Measurements from ENCODE around the gene GTF2E1.
"Not testable (repeated sequence)": the region's sequence is repeated elsewhere in the genome, so short reads cannot be mapped to it uniquely, and the experiment has no call there.

Gene GTF2E1

DNA sequence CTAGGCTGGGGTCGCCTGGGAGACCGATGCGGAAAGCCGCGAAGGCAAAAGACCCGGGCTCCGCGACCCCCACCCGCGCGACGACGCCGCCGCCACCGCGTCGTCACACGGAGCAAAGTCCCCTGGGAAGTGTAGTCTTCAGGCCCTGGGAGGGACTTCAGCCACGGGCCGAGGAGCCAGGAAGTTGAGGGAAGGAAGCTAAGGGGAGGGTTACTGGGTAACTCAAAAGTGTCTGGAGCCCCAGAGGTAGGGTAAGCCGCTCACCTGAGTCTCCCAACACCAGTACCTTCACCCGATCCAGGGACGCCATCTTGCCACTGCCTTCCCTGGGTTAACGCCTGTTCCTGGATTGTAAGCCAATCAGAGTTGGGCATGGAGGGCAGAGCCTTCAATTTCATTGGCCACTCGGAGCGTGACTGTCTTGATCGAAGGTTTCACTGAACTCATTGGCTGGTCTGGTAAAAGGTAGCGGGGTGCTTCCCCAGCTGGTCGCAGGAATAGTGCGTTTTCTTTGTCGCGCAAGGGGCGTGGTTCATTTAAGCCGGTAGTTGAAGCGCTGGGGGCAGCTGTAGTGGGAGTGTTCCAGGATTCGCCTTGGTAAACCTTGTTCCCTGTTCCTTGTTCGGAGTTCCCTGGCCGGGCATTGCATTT lies at the start of gene GTF2E1, which contains the start of gene RABL3:
Gene GTF2E1, plus strand, starts transcription at position 547 of the 651 bp plus-strand sequence. CDS start 7,809 bp downstream, outside the sequence.
Gene RABL3, minus strand, starts transcription at position 319 of the 651 bp plus-strand sequence. Its CDS starts 9 bp downstream, at position 310.
- DNase-seq (ENCODE audit: low spot score) = peak; percentile 97

DNA sequence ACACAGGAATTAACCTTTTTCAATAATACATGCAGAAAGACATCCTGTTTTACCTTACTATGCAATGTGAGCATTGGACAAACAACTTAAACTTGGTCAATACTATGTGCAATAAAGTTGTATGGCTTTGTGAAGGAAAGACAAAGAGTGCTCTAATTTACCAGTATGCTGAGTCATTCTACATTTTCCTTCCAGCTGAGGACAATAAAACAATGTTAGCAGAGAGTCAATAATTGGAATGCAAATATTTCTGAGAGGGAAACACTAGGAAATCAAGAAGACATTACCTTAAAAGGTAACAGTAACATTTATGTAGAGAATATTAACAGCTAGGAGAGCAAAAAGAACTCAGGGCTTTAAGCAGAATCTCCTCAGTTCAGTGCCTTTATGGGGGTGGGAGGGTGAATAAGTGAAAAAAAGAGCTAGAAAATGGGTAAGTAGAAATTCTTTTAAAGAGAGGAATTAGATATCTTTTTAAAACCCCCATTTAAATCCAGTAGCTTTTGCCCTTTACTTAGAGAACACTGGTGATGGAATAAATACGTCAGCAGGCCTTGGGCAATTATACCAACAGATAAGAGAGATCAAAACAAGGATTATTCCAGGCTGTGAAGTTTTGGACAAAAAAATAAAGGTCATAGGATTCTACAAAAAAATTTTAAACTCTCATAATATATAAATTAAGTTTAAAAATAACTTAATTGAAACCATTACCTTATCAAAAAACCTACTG lies 48.9 kb upstream of the GTF2E1 start:
- no peak for DNase-seq (ENCODE audit: low spot score)

DNA sequence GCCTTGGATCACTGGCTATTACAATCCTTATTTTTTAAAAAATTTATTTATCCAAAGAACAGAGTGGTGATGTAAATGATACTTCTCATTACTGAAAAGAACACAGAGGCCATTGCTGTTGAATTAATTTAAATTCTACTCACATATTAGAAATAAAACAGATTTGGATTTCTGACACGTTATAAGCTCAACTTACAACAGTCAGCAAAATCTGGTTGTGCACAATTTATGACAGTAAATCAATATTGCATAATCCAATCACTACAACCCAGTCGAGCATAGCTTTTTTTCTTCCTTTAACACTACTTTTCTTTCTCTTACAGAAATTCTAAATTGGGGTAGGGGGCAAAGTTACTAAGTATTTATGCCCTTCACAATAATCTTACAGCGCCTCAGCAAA lies 43.2 kb upstream of the GTF2E1 start:
- no peak for DNase-seq (ENCODE audit: low spot score)

DNA sequence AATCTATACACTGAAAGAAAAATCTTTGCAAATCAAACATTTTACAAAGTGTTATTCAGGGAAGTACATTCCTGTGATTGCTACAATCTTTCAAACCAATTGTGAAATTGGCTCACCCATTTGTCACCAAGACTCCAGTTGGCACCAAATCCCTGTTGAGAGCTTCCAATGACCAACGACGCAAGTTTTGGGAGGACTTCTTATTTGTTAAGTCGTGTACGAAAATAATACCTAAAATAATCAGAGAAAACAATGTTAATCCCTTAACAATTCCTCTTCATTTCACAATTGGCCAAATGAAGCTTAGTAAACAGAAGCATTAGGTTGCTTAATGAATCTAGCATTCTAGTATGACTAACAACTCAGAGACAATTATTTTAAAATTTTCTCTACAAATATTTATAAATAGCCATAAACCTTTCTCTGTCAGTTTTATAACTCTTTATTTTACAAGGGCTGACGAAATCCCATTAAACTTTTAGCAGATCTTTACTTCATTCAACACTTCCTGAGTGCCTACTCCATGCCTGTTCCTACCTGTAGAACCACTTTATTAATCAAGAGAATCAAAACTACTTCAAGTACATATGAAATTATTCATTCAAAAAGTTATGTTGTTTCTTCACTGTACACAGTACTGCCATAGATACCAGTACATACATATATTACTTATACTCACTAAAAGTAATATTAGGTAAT lies 36.5 kb upstream of the GTF2E1 start:
- no peak for DNase-seq (ENCODE audit: low spot score)

DNA sequence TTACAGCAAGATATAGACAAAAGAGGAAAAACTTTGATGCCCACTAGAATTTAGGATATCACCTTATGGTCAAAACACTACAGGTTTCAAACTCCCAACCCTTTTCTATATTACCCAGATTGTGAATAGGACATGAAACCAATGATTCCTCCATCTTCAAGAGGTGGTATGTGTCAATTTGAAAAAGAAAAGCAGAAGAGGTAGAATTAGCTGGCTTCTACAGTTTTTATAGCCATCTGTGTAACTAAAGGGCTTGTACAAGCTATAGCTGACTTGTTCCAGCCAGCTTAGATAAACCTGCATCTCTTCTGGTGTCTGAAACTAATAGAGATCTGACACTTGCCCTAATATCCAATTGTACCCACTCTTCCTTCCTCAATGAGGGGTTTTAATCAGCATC lies 35.6 kb upstream of the GTF2E1 start:
- no peak for DNase-seq (ENCODE audit: low spot score)

DNA sequence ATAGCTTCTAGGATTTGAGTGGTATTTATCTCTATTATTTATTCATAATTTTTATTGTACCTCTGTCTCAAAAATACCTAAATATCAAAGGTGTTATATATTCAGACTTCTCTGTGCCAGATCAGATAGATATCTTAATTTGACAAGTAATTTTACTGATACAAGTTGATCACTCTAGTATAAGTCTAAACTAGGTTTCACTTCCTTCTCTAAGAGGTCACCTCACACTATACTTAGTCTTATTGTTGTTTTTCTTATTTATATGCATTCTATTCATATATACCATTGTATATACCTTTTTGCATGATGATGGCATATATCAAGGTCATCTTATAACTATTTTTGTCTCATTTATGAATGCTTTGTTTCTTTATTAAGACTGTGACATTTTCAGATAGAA lies 34.1 kb upstream of the GTF2E1 start:
- DNase-seq (ENCODE audit: low spot score) = no peak

DNA sequence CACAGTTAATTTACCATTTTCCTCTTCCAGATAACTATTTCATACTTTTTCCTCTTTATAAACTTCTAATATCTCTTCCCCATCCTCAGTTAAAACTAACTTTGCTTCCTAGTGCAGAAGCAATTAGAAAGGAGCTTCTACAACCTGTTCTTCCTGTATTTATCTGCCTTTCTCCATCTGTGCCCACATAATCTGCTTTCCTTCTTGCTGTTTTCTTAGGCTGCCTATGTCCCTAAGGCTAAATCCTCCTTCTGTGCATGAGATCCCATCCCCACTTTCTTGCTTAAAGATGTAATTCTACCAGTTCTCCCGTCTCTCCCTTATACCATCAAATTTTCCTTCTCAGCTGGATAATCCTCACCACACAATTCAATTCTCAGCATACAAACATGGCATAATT lies 32.2 kb upstream of the GTF2E1 start:
- DNase-seq (ENCODE audit: low spot score) = no peak

DNA sequence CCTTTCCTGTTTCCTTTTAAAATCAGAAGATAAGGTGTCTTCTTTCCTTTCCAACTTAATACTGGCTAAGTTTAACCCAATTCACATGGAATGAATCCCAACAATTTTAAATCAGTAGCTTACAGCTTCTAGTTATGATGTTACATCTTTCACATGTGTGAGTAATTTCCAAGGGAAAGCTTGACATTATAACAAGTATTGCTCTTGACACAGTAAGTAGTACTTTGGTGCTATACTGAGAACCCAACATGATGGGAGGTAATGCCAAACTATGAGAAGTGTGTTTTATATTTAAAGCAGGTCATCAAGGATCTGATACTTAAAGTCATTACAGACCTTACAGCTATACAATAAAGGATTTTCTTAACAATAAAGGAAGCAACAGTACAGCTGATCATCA lies 29.3 kb upstream of the GTF2E1 start:
- no peak for DNase-seq (ENCODE audit: low spot score)

DNA sequence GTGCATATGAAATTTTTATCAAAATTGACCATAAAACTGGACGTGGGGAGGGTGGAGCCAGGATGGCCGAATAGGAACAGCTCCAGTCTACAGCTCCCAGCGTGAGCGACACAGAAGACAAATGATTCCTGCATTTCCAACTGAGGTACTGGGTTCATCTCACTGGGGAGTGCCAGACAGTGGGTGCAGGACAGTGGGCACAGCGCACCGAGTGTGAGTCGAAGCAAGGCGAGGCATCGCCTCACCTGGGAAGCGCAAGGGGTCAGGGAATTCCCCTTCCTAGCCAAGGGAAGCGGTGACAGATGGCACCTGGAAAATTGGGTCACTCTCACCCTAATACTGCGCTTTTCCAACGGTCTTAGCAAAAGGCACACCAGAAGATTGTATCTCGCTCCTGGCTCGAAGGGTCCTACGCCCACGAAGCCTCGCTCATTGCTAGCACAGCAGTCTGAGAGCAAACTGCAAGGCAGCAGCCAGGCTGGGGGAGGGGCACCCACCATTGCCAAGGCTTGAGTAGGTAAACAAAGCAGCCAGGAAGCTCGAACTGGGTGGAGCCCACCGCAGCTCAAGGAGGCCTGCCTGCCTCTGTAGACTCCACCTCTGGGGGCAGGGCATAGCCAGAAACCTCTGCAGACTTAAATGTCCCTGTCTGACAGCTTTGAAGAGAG lies 23.2 kb upstream of the GTF2E1 start:
- DNase-seq (ENCODE audit: low spot score) = not testable (repeated sequence)

DNA sequence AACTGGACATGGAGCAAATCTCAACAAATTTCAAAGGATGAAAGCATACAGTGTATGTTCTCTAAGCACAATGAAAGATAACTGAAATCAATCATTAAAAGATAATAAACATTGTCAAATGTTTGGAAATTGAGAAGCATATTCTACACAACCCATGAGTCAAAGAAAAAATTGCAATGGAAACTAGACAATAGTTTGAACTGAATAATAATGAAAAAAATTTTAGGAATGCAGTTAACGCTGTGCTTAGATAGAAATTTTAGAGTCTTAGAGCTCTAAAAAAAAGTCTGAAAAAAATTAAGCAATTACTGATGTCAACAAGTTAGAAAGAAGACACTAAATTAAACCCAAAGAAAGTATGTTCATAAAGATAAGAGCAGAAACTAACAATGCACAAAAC lies 15.8 kb upstream of the GTF2E1 start:
- no peak for DNase-seq (ENCODE audit: low spot score)

DNA sequence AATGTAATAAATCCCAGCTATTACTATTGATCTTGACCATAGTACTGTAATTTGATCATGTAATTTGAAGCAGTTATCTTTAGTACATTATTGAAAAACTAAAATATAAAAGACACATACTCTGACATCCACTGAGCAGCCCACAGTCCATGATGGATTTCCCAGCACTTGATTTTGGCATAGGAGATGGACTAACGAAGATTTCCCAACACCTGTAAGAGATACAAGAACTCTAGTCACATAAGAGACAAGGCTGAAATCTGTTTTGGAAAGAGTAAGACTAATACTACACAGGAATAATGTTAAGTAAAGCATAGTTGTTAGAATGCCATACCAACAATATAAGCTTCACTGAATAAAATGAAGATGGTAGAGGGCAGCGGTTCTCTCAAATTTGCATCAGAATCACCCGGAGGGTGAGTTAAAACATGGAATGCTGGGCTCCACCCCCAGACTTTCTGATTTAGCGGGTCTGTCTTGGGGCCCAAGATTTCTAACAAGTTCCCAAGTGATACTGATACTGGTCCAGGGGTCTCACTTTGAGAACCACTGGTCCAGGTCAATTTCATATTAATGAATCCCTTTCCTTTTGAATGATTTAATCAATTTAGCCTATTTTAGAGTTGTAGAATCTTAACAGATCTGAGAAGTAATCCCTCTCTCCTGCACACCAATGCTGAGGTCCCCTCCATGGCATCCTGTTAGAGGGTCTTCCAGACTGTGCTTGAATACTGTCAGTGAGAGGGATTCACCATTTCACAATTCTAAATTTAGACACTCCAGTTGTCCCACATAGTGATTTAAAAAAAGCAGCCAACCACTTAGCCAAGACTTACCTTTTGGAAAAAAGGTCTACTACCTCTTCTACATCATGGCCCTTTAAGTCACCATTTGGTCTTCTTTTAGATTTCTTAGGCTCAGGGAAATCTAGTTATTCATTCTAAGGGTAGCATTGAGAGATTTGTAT lies 11.7 kb upstream of the GTF2E1 start:
- no peak for DNase-seq (ENCODE audit: low spot score)

DNA sequence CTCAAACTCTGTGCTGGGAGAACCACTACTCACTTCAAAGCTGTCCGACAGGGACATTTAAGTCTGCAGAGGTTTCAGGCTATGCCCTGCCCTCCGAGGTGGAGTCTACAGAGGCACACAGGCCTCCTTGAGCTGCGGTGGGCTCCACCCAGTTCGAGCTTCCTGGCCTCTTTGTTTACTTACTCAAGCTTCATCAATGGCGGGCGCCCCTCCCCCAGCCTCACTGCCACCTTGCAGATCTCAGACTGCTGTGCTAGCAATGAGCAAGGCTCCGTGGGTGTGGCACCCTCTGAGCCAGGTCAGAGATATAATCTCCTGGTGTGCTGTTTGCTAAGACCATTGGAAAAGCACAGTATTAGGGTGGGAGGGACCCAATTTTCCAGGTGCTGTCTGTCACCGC lies 4.5 kb upstream of the GTF2E1 start:
- DNase-seq (ENCODE audit: low spot score) = not testable (repeated sequence)

DNA sequence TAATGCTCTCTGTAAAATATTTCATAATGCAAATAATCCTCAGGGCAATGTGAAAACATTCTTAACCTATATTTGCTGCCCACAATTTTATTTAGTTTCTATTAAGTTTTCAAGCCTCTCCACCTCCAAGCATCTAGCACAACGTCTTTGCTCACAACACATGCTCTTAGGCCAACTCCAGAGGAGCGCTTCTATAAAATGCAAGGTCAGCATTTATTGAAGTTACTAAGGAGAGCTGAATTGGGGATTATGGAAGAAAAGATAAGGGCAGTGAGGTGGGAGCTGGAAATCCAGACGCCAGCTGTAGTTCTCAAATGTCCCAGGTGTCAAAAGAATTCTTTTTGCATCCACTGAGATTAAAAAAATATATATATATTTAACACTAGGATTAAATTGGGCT lies 1.2 kb upstream of the GTF2E1 start:
- no peak for DNase-seq (ENCODE audit: low spot score)

DNA sequence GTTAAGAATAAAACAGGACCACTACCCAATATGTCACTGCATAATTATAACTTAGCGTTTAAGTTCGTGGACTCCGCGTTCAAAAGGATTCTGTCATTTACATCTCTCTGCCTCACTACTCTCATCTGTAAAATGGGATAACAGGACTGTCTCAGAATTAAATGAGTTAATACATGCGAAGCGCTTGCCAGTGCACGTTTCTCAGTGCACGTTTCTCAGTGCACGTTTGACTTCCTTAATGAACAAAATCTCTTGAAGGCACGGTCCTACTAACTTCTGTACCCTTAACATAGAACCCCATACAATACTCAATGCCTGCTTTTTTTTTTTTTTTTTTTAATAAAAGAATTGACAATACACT lies 727 bp upstream of the GTF2E1 start:
- no peak for DNase-seq (ENCODE audit: low spot score)

DNA sequence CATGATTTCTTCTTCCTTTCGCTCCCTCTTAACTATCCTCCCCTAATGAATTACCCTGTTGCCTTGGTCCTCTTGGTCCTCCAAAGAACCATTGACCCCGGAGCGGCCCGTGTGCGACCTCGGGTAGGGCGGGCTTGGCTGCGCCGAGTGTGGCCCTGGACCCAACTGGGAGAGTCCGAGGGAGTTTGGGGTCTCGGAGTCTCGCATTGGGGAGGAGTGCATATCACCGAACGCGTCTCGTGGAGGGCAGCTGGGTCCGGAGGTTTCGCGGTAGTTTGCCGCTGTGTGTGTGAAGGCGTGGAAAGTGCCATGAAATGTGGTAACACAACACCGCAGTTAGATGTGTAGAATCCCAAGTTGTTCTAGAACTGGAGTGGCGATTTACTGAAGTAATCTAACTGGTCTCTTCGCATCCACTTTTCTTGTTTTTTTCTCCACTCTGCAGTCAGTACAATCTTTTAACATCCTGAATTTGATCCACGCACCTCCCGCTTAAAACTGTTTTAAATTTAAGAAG lies 363 bp downstream of the GTF2E1 start:
- no peak for DNase-seq (ENCODE audit: low spot score)

DNA sequence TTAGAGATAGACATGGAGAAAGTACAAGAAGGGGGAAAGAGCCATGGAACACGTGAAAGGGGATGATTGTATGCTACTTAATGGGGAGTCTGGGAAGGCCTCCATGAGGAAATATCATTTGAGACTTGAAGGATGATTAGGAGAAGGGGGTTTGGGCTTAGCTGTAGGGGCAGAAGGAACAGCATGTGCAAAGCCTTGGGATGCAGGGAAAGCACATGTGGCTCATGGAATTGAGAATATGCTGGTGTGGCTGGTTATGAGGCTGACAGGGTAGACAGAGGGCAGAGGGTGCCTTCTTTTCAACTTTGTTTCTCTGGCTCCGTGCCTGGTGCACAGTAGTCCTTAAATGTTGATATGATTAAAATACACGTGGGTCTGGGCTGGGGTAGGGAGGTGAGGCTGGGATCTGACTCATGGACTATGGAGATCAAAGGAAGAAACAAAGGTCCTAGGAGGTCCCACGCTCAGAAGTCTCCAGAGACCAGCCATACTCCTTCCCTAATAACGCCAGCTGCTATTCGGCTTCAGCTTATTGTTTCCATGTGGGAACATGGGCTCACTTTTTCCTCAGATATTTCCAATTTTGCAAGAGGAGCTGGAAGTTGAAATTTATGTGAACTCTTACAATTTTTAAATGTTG lies 1.1 kb downstream of the GTF2E1 start:
- no peak for DNase-seq (ENCODE audit: low spot score)

DNA sequence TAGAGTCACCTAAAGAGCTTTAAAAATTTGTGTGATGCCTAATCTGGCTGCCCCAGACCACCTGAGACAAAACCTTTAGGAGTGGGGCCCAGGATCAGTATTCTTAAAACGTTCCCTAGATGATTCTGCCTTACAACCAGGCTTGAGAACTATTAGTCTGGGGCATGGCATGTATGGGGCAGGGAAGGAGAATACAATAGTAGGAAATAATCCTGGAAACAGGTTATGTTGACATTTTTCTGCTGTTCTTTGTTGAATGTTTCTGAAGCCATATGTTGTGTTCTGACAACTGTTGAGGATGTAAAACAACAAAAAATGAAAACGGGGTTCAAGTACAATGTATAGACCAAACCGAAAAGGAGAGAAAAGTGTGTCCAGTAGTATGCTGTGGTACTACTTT lies 2.9 kb downstream of the GTF2E1 start:
- DNase-seq (ENCODE audit: low spot score) = no peak

DNA sequence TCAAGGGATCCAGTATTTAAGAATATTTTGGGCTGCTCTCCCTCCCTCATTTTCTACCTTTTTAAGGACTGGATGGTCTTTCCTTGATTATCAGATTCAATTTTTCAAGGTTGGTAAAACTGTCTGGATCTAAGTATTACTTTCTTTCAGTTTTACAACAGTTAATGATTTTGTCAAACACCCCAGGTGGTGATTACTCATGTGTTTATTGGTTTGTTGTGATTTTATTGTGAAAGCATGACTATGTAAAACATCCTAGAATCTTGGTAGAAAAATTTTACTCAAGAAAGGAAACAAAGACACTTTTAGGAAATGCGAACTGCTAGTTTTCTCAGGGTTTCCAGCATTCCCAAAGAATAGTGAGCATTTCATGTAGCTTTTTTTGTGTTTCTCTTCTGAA lies 7.3 kb downstream of the GTF2E1 start:
- no peak for DNase-seq (ENCODE audit: low spot score)

DNA sequence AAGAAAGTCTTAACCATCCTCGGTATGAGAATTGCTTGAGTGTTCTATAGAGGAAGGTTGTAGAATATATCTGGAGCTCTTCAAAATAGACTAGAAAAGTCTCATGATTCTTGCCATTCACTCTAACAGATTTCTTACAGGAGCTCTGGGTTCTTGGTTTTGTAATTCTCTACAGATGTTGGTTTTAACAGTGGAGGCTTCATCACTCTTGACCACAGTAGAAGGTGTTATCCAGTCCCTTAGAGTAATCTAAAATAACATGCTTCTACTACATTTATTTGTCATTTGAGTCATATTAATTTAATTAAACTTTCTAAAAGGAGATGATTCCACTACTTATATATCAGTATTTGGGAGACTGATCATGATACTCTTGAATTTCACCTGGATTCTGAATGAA lies 9.7 kb downstream of the GTF2E1 start:
- DNase-seq (ENCODE audit: low spot score) = no peak

DNA sequence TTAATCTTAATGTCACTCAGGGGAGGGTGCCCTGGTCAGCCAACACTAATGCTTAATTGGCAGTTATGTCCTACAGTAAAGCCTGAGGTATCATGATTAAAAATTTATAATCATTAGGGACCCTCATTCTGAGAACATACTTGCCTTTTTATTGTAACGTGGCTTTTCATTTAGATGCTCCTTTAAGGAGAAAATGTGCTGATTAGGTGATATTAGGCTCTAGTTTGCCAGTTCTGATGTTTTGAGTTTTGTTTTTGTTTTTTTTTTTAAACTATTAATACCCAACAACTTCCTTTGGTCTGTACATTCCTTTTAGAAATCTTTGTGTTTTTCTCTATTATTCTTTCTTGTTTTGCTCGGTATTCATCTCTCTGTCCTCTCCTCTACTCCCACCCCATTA lies 10.3 kb downstream of the GTF2E1 start:
- no peak for DNase-seq (ENCODE audit: low spot score)

DNA sequence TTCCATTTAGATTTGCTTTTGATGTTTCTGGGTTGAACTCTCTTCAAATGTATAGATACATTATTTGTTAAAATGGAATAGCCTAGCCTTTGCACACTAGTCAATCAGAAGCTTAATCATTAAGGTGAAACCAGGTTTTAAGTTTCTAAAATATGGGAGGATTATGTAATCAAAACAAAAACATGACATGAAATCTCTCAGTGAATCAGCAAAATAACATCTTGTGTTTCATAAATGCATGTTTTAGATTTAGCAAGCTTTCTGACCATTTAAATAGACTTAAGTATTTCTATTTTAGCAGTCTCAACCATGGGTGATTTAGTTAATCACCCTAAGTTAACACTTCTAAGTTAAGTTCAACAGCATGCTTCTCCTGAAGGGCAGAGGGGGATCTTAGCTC lies 11.3 kb downstream of the GTF2E1 start:
- no peak for DNase-seq (ENCODE audit: low spot score)
